Measurements from ENCODE around the gene LAMB1.

Gene LAMB1

DNA sequence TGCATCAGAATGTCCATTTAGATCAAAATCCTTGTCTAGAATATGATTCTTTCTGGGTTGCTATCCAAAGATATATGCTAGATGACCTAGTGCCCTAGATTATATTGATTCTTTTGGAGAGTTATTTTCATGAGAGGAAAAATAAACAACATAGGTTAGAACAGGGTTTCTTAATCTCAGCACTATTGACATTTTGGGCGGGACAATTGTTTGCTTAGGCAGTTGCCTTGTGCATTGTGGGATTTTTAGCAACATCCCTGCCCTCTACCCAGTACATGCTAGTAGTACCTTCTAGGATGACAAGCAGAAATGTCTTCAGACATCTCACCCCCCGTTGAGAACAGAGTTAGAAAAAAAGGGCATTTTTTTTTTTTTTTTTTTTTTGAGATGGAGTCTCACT, 25.1 kb upstream of the LAMB1 start:
- no peak for TF ChIP-seq GABPA (IDR thresholded peaks at IDR 0.05; ENCODE audit: low read depth)
- no peak for DNase-seq (ENCODE audit: low read depth in 1 of 2, low spot score in 1 of 2)
- Histone ChIP-seq H3K4me3 (replicated peaks; ENCODE audit: insufficient read depth, low read length) (no peak overlapping the region), H3K27ac (replicated peaks) (no peak overlapping the region), H3K27me3 (ENCODE audit: insufficient read depth, poor library complexity, severe bottlenecking) (peaks cover 2% of the 10 kb centered on the region)

DNA sequence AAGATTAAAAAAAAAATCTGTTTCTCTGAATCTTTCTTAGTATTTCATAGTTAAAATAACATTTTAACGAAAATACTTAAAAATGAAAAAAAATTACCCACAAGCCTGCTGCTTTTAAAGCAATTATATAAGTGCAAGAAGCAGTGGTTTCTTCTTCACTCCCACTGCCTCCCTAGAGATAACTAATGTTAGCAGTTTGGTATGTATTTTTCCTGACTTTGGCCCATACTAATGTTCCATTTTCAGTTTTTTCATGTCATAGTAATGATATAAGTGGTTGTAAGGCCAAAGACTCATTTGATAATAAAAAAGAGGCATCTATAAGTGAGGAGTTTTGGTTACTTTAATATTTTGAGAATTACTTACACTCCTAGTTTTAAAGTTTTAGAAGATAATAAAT, 24.3 kb upstream of the LAMB1 start:
- no peak overlapping the region for H3K4me3 ChIP-seq (replicated peaks; ENCODE audit: insufficient read depth, low read length)
- no peak for TF ChIP-seq SPI1 (IDR thresholded peaks at IDR 0.05; ENCODE audit: borderline replicate concordance, low read depth)
- TF ChIP-seq, protein P1, sequence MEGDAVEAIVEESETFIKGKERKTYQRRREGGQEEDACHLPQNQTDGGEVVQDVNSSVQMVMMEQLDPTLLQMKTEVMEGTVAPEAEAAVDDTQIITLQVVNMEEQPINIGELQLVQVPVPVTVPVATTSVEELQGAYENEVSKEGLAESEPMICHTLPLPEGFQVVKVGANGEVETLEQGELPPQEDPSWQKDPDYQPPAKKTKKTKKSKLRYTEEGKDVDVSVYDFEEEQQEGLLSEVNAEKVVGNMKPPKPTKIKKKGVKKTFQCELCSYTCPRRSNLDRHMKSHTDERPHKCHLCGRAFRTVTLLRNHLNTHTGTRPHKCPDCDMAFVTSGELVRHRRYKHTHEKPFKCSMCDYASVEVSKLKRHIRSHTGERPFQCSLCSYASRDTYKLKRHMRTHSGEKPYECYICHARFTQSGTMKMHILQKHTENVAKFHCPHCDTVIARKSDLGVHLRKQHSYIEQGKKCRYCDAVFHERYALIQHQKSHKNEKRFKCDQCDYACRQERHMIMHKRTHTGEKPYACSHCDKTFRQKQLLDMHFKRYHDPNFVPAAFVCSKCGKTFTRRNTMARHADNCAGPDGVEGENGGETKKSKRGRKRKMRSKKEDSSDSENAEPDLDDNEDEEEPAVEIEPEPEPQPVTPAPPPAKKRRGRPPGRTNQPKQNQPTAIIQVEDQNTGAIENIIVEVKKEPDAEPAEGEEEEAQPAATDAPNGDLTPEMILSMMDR (IDR thresholded peaks at IDR 0.05; ENCODE audit: insufficient read depth, low read length), result no peak
- TF ChIP-seq POLR2AphosphoS5 (IDR thresholded peaks at IDR 0.05; ENCODE audit: low read depth), result no peak
- TF ChIP-seq, protein P2, sequence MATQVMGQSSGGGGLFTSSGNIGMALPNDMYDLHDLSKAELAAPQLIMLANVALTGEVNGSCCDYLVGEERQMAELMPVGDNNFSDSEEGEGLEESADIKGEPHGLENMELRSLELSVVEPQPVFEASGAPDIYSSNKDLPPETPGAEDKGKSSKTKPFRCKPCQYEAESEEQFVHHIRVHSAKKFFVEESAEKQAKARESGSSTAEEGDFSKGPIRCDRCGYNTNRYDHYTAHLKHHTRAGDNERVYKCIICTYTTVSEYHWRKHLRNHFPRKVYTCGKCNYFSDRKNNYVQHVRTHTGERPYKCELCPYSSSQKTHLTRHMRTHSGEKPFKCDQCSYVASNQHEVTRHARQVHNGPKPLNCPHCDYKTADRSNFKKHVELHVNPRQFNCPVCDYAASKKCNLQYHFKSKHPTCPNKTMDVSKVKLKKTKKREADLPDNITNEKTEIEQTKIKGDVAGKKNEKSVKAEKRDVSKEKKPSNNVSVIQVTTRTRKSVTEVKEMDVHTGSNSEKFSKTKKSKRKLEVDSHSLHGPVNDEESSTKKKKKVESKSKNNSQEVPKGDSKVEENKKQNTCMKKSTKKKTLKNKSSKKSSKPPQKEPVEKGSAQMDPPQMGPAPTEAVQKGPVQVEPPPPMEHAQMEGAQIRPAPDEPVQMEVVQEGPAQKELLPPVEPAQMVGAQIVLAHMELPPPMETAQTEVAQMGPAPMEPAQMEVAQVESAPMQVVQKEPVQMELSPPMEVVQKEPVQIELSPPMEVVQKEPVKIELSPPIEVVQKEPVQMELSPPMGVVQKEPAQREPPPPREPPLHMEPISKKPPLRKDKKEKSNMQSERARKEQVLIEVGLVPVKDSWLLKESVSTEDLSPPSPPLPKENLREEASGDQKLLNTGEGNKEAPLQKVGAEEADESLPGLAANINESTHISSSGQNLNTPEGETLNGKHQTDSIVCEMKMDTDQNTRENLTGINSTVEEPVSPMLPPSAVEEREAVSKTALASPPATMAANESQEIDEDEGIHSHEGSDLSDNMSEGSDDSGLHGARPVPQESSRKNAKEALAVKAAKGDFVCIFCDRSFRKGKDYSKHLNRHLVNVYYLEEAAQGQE (IDR thresholded peaks at IDR 0.05; ENCODE audit: insufficient replicate concordance, low read depth), result no peak
- no peak for TF ChIP-seq GABPA (IDR thresholded peaks at IDR 0.05; ENCODE audit: low read depth)
- no peak overlapping the region for H3K27ac ChIP-seq (replicated peaks)
- peaks cover 10% of the 10 kb centered on the region for H3K27me3 ChIP-seq (ENCODE audit: insufficient read depth, poor library complexity, severe bottlenecking)
- no peak for DNase-seq (ENCODE audit: low read depth in 1 of 2, low spot score in 1 of 2)

DNA sequence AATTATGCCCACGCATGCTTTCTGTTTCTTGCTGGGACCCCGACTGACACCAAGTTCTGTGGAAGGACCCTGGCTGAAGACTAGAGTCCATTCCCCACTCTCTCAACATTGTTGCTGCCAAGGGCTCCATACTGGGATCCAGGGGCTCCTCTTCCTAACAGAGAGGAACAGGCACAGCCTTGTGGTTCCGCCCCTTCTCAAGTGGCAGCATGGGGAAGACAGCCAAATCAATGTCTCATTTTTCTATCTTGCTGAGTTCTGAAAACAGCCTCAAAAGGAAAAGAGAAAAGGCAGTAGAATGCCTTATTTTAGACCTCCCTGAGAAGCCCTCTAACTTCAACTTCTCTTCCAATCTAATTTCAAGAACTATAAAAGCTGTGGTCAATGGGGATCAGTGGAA, 23.7 kb upstream of the LAMB1 start:
- H3K27ac ChIP-seq (replicated peaks), result no peak overlapping the region
- H3K4me3 ChIP-seq (replicated peaks; ENCODE audit: insufficient read depth, low read length), result no peak overlapping the region
- peaks cover 10% of the 10 kb centered on the region for H3K27me3 ChIP-seq (ENCODE audit: insufficient read depth, poor library complexity, severe bottlenecking)
- DNase-seq (ENCODE audit: low read depth in 1 of 2, low spot score in 1 of 2), result no peak
- TF ChIP-seq POLR2AphosphoS5 (IDR thresholded peaks at IDR 0.05; ENCODE audit: low read depth) (no peak), GABPA (IDR thresholded peaks at IDR 0.05; ENCODE audit: low read depth) (no peak), SPI1 (IDR thresholded peaks at IDR 0.05; ENCODE audit: borderline replicate concordance, low read depth) (no peak)
- TF ChIP-seq, protein P1 (IDR thresholded peaks at IDR 0.05; ENCODE audit: insufficient read depth, low read length), result no peak
- TF ChIP-seq, protein P2 (IDR thresholded peaks at IDR 0.05; ENCODE audit: insufficient replicate concordance, low read depth), result no peak

DNA sequence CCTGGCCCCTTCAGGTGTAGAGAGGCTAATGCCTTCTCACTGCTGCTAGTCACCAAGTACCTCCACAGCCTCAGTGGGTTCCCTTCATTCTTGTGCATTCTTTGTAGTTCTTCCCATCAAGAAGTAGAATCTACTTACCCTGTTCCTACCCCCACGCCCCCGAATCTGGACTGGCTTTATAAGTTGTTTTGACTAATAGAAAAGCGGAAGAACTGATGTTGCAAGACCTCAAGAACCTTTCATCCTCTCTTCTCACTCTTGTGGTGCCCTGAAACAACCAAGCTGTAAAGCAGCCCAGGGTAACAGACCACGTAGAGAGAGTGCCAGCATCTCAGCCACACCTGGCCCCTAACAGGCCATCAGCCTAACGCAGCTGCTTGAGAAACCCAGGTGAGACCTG, 23.2 kb upstream of the LAMB1 start:
- DNase-seq (ENCODE audit: low read depth in 1 of 2, low spot score in 1 of 2), result peak in 1 of 2 experiments; percentile 61
- no peak overlapping the region for H3K27ac ChIP-seq (replicated peaks)
- H3K27me3 ChIP-seq (ENCODE audit: insufficient read depth, poor library complexity, severe bottlenecking), result peaks cover 10% of the 10 kb centered on the region

DNA sequence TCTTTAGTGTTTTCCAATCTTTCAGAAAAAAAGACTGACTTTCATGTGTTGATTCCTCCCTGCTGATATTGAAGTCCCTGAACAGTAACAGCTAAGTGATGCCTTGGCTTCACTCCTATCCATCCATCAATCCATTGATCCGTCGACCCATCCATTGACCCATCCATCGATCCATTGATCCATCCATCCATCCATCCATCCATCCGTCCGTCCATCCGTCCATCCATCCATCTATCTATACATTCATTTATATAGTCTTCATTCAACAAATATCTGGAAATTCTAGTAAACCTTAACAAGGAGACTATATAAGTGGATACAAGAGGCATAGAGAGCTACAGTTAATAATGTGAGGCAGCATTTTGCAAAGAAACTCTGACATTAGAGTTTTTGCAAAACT, 21.6 kb upstream of the LAMB1 start:
- H3K27ac ChIP-seq (replicated peaks), result no peak overlapping the region
- H3K27me3 ChIP-seq (ENCODE audit: insufficient read depth, poor library complexity, severe bottlenecking), result peaks cover 7% of the 10 kb centered on the region
- no peak for TF ChIP-seq SPI1 (IDR thresholded peaks at IDR 0.05; ENCODE audit: borderline replicate concordance, low read depth)
- TF ChIP-seq GABPA (IDR thresholded peaks at IDR 0.05; ENCODE audit: low read depth), result no peak
- TF ChIP-seq POLR2AphosphoS5 (IDR thresholded peaks at IDR 0.05; ENCODE audit: low read depth), result no peak
- TF ChIP-seq, protein P1 (IDR thresholded peaks at IDR 0.05; ENCODE audit: insufficient read depth, low read length), result no peak
- TF ChIP-seq, protein P2 (IDR thresholded peaks at IDR 0.05; ENCODE audit: insufficient replicate concordance, low read depth), result no peak
- H3K4me3 ChIP-seq (replicated peaks; ENCODE audit: insufficient read depth, low read length), result no peak overlapping the region
- no peak for DNase-seq (ENCODE audit: low read depth in 1 of 2, low spot score in 1 of 2)

More for the DNA sequence above, 23.2 kb upstream of the LAMB1 start:
- TF ChIP-seq SPI1 (IDR thresholded peaks at IDR 0.05; ENCODE audit: borderline replicate concordance, low read depth) (peak; percentile 20; the same call in 1 of the 2 replicates), POLR2AphosphoS5 (IDR thresholded peaks at IDR 0.05; ENCODE audit: low read depth) (no peak)
- H3K4me3 ChIP-seq (replicated peaks; ENCODE audit: insufficient read depth, low read length), result no peak overlapping the region

All from HL-60 (cell line).